Thyroid gland (tissue), 4 donors: Measurements from ENCODE around the gene BIRC7.

Source experiments
- POLR2A ChIP-seq, 2 donors: fragments of 450-650 bp; IDR thresholded peaks; one replicate each; pipeline ENCODE4 v1.6.1; 2017; ENCODE audit warnings: antibody characterized with exemption in 2 of 2, mild to moderate bottlenecking in 2 of 2, moderate library complexity in 1 of 2
- TF ChIP-seq, protein P1 (sequence below), 6 experiments: fragments of 200-600 bp in 3 of 6; fragments of 450-650 bp in 3 of 6; sonication (generic) in 3 of 6; IDR thresholded peaks; one replicate each; pipeline ENCODE4 v1.5.1; 2016 to 2019; ENCODE audit warnings: antibody characterized with exemption in 6 of 6, mild to moderate bottlenecking in 2 of 6, inconsistent platforms in 1 of 6, moderate library complexity in 1 of 6

GRCh38 chr20:63240004-63240403, 4.3 kb downstream of the BIRC7 start:
- TF ChIP-seq, protein P1, sequence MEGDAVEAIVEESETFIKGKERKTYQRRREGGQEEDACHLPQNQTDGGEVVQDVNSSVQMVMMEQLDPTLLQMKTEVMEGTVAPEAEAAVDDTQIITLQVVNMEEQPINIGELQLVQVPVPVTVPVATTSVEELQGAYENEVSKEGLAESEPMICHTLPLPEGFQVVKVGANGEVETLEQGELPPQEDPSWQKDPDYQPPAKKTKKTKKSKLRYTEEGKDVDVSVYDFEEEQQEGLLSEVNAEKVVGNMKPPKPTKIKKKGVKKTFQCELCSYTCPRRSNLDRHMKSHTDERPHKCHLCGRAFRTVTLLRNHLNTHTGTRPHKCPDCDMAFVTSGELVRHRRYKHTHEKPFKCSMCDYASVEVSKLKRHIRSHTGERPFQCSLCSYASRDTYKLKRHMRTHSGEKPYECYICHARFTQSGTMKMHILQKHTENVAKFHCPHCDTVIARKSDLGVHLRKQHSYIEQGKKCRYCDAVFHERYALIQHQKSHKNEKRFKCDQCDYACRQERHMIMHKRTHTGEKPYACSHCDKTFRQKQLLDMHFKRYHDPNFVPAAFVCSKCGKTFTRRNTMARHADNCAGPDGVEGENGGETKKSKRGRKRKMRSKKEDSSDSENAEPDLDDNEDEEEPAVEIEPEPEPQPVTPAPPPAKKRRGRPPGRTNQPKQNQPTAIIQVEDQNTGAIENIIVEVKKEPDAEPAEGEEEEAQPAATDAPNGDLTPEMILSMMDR (IDR thresholded peaks at IDR 0.05) = no peak
- no peak for TF ChIP-seq POLR2A (IDR thresholded peaks at IDR 0.05)
